Fibroblast of peridontal ligament (primary cell): ENCODE data around the gene SNX15.

Experiments
- DNase-seq: peaks from one replicate; pipeline ENCODE4 v3.0.0-alpha.2; 2010; ENCODE audit errors: extremely low read depth

Gene SNX15

GRCh38 chr11:65057526-65057925 is 30.3 kb downstream of the SNX15 start:
- DNase-seq = no peak

- DNase-seq = no peak
Observed at GRCh38 chr11:65058012-65058411, 30.8 kb downstream of the SNX15 start.

GRCh38 chr11:65058419-65059054 is 31.3 kb downstream of the SNX15 start, which contains the start of gene NAALADL1:
TSS of gene NAALADL1 (minus strand) at chr11:65058553. CDS start at chr11:65058521, 32 bp downstream.
- DNase-seq = no peak

- no peak for DNase-seq
Observed at GRCh38 chr11:65059523-65059922, 32.3 kb downstream of the SNX15 start.

- no peak for DNase-seq
Observed at GRCh38 chr11:65059959-65060824, 33.0 kb downstream of the SNX15 start.

- DNase-seq = peak; percentile 9
Observed at GRCh38 chr11:65060913-65061408, 33.7 kb downstream of the SNX15 start.

- no peak for DNase-seq
Observed at GRCh38 chr11:65063532-65063931, 36.3 kb downstream of the SNX15 start.

- DNase-seq = no peak
Observed at GRCh38 chr11:65064847-65065240, 37.6 kb downstream of the SNX15 start.

GRCh38 chr11:65065851-65066250 is 38.6 kb downstream of the SNX15 start:
- no peak for DNase-seq

GRCh38 chr11:65066315-65066714 is 39.1 kb downstream of the SNX15 start:
- DNase-seq = no peak

GRCh38 chr11:65066805-65067291 is 39.6 kb downstream of the SNX15 start:
- no peak for DNase-seq

- DNase-seq = no peak
Observed at GRCh38 chr11:65067446-65067845, 40.2 kb downstream of the SNX15 start.

- no peak for DNase-seq
Observed at GRCh38 chr11:65069217-65069616, 42.0 kb downstream of the SNX15 start.

- peak; percentile 3 for DNase-seq
Observed at GRCh38 chr11:65071907-65072630, 44.8 kb downstream of the SNX15 start.

GRCh38 chr11:65072631-65072966 is 45.4 kb downstream of the SNX15 start:
- DNase-seq = no peak

- no peak for DNase-seq
Observed at GRCh38 chr11:65077451-65077850, 50.2 kb downstream of the SNX15 start.

- DNase-seq = peak; percentile 14
Observed at GRCh38 chr11:65078151-65078550, 50.9 kb downstream of the SNX15 start.

GRCh38 chr11:65078786-65079342 is 51.6 kb downstream of the SNX15 start:
- no peak for DNase-seq

GRCh38 chr11:65083134-65083833 is 56.0 kb downstream of the SNX15 start:
- no peak for DNase-seq

- DNase-seq = peak; percentile 93
Observed at GRCh38 chr11:65083834-65084597, 56.8 kb downstream of the SNX15 start, which contains the start of the genes CDCA5 and ZFPL1. TSS of gene CDCA5 (minus strand) at chr11:65084040. CDS start at chr11:65083978, 62 bp downstream. TSS of gene ZFPL1 (plus strand) at chr11:65084222. CDS start at chr11:65084699, 477 bp downstream.
